ENCODE results near the gene CCL27.

CCL27 gene

DNA sequence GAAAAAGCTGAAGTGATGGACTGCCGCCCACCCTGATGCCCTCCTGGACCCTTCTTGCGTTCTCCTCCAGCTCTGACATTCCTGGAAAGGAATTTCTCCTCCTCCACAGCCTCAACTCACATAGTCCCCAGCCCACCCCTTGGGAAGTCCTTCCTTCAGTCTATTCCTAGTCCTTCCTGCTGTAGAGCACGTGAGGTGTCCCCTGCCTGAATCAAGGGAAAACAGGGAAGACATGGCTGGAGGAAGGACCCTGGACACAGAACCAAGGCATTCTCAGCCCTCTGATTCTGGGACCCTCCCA is 37.3 kb downstream of the CCL27 start:
- DNase-seq (ENCODE audit: low read depth) = no peak

DNA sequence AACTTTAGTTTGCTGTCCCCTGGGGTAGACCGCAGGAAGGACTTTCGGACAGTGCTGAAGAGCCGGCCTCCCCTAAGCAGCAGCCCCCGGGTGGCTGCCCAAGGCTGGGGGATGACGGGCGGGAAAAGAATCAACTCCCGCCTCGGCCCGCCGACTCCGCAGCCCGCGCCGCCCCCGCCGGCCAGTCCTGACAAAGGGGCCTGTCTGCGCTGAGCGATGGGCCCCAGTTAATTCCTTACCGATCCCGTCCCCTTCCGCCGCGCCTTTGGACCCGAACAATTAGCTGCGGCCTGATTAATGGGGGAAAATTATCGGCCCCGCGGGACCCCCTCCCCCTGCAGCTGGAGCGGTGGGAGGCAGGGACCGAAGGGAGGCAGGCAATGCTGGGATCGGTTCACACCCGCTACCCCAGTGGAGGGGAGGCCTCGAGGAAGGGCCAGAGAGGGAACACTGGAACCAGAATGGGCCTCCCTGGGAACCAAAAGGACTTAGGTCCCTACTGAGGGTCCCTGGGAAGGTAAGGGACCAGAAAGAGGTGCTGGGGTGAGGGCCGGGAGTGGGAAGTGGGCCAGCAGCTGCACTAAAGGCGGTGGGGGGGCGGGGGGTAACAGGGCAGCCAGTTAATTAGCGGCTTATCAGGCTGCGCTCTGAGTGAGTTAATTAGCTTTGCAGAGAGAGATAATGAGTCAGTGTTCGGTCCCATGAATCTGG is 37.8 kb downstream of the CCL27 start:
- no peak for DNase-seq (ENCODE audit: low read depth)

DNA sequence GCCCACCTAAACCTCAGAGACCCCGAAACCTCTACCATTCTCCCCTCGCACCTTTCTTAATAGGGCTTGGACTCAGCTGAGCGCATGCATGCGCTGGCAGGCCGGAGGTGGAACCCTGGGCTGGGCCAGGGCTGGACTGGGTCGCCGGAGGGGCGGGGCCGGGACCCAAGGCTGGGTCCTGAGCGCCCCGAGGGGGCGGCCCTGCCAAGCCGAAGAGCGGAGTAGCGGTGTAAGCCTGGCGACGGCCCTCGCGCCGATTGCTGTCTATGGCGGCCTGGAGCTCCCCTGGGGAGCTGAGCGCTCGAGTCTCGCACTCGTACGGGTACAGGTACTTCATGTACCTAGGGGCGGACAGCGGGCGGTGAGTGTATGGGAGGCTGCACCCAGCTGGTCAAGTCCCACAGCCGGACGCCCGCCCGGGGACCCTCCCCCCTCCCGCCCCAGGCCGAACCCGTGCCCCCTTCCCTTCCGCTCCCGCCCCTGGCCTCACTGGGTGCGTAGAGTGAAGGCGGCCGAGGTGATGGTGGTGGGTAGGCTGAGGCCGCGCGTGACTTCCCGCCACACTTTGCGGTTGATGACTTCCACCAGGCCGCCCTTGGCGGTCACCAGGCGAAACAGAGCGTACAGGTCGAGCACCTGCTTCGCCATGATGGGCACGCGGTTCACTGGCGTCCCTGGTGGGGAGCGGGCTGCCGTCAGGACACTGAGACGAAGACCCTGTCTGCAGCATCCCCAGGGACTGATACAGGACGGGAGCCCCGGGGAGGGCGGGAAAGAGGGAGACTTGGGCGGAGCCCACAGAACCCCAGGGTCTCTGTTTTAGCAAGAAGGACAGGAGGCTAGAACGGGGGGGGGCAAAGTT is 38.9 kb downstream of the CCL27 start:
- no peak for DNase-seq (ENCODE audit: low read depth)

DNA sequence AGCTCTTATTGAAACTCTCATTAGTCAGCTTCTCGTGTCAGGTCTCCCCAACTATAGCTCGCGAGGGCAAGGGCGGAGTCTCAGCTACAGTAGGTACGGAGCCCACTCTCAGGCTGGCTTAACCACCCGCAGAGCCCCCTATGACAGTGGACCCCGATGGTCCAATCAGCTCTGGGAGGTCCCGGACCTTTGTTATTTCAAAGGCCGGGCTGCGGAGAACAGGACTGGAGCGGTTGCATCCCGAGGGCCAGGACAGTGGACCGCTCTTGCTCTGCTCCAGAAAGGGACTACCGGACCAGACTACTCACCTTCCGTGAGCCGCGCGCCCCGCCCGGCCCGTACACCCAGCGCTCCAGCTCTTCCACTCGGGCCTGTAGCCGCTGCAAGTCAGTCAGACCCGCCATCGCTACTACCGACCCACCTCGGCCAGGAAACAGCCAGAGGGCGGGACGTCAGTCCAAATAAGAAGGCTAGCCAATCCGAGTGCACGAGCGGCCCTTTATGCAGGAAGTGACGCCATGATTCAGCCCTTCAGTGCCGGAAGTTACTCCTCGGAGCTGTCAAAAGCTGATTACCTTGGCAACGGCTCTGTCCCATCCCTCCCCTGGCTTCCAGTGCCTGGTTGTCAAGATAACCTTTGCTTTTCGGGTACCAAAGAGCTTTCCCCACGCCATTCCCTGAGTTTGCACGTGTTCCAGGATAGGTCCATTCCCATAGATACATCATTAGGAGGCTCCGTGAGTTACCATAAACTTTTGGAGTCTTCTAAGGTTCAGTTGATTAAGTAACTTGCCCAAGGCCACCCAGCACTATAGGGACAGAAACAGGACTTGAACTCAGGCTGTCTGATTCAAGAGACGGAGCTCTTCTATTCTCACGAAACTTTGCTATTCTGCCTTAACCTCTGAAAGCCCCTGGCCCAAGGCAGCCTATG is 42.1 kb downstream of the CCL27 start, which contains the start of gene DCTN3:
TSS of gene DCTN3 (minus strand) at position 435 of the 934 bp plus-strand sequence. CDS start at position 404, 31 bp downstream.
- peak; percentile 62 for DNase-seq (ENCODE audit: low read depth)

DNA sequence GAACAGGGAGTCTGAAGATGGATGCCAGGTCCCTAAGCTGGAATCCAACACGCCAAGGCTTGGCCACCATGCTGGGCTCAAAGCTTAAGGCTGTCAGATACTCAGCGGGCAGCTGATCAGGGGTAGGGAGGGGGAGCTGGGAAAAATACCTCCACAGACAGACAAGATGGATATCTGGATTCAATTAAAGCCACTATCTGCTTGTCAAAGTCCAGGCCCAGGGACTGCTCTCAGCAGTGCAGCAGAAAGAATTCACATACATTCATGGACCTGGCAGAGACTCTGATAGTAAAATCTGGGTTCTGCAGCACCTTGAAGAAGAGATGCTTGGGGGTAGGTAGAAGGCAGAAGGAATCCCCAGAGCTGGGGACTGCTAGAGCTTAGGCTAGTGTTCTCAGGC is 47.3 kb downstream of the CCL27 start:
- DNase-seq (ENCODE audit: low read depth) = no peak

DNA sequence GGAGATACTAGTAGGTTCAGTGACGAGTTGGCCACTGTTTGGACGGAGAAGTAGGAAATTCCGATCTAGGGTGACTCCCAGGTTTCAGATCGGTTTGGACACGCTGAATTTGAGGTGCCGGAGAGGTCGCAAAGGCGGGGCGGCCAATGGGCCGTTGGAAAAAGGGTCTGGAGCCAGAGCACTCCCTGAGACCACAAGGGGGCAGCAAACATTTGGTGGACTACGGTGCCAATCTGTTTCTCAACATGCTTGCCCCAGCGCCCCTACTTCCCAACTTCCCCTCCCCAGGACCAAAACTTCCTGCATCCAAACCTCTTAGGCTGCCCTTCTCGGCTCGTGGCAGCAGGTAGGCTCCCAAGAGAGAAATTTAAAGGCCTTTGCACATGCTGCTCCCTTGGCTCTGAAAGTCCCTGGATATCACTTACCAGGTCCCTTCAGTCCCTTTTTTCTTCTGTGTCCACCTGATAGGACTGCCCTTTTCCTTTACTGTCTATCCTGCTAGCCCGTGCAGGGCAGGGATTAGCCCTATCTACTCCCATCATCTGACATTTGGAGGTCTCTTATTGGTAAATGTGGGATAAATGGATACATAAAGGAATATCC is 49.6 kb downstream of the CCL27 start:
- no peak for DNase-seq (ENCODE audit: low read depth)

Measured in stimulated activated CD8-positive, alpha-beta memory T cell treated with anti-CD3 and anti-CD28 coated beads, Interleukin-15, amount 100 ng/mL, for 24 hours (primary cell).